Kidney (tissue), 14 donors: ENCODE data around the gene TRIM8. TPM values are rescaled to one million over a fixed set of nuclear protein-coding genes. Genes with fewer than 3 reads are reported as not detected.

Experiments used
- DNase-seq, 5 donors: peaks; one replicate each; pipeline ENCODE4 v3.0.0-alpha.2; 2013 to 2020
- FAIRE-seq: peaks from 2 replicates; lab custom pipeline; 2012; peaks lifted over from hg19 to GRCh38; lab: Jason Lieb, UNC
- H3K27ac ChIP-seq, 2 donors: one replicate each; pipeline ENCODE4 v1.7.0; 2013; ENCODE audit warnings: low read depth in 2 of 2, low read length in 2 of 2, inconsistent platforms in 1 of 2
- H3K27me3 ChIP-seq: one replicate; pipeline ENCODE4 v1.7.1; 2013; ENCODE audit warnings: low read length, inconsistent platforms; ENCODE audit not compliant: control insufficient read depth, insufficient read depth
- H3K36me3 ChIP-seq, 3 donors: one replicate each; pipeline versions ENCODE4 v1.7.0 to v1.7.1; 2013; ENCODE audit warnings: low read length in 3 of 3, control low read depth in 1 of 3, inconsistent platforms in 1 of 3; ENCODE audit not compliant: insufficient read depth in 3 of 3, control insufficient read depth in 2 of 3
- H3K4me1 ChIP-seq, 3 donors: one replicate each; pipeline versions ENCODE4 v1.7.0 to v1.7.1; 2013; ENCODE audit warnings: low read length in 3 of 3, inconsistent platforms in 1 of 3, low read depth in 1 of 3; ENCODE audit not compliant: control insufficient read depth in 2 of 3, insufficient read depth in 2 of 3
- H3K4me3 ChIP-seq, 3 donors: one replicate each; pipeline versions ENCODE4 v1.7.0 to v1.8.1; 2013; ENCODE audit warnings: low read length in 3 of 3, control low read depth in 1 of 3, inconsistent platforms in 1 of 3
- H3K9ac ChIP-seq, 3 donors: one replicate each; pipeline versions ENCODE4 v1.7.0 to v1.7.1; 2013; ENCODE audit warnings: low read length in 3 of 3, control low read depth in 1 of 3, inconsistent platforms in 1 of 3
- H3K9me3 ChIP-seq, 3 donors: one replicate each; pipeline versions ENCODE4 v1.7.0 to v1.7.1; 2013; ENCODE audit warnings: low read length in 3 of 3, control low read depth in 1 of 3, inconsistent platforms in 1 of 3; ENCODE audit not compliant: control insufficient read depth in 2 of 3, insufficient read depth in 1 of 3
- intact Hi-C: fragments of 100-400 bp; cut with DNase I; formaldehyde crosslinking; loops from one replicate; pipeline ENCODE4 v1.11.1; 2022
- polyA plus RNA-seq: library from polyadenylated mRNA; stranded (reverse); fragments of 350-450 nt; fragmentation: Illumina TruSeq; extraction: RNeasy Lipid Tissue Mini Kit (QIAGEN cat#74804); gene quantifications from one replicate; pipeline ENCODE4 v1.2.3, GENCODE V29; 2014; ENCODE audit warnings: low read depth, low replicate concordance; ENCODE audit not compliant: insufficient read depth
- total RNA-seq: library from RNA; stranded (reverse); fragmentation: NEBNext Ultra II Directional; extraction: Animal tissue kit (Norgen Biotek cat#: 25700); gene quantifications from one replicate; pipeline ENCODE4 v1.2.1, GENCODE V29; 2021
- TF ChIP-seq, protein P1 (sequence below): IDR thresholded peaks from 3 replicates; pipeline ENCODE4 v1.5.1; 2012; ENCODE audit warnings: mild to moderate bottlenecking, moderate library complexity, borderline replicate concordance; ENCODE audit not compliant: insufficient read depth; ENCODE audit errors: extremely low read depth
- donor health status: control.
- donor health status: control.
- donor health status: control.
- donor health status: control.
- donor health status: control.
- donor health status: DM: yes; HTN: yes; CAD: no.
- donor health status: Normal renal cell carcinoma (clear cell type).

TRIM8 gene
- total and polyA plus RNA-seq, 2 donors from 2014 or later: 160 to 198 TPM

DNA sequence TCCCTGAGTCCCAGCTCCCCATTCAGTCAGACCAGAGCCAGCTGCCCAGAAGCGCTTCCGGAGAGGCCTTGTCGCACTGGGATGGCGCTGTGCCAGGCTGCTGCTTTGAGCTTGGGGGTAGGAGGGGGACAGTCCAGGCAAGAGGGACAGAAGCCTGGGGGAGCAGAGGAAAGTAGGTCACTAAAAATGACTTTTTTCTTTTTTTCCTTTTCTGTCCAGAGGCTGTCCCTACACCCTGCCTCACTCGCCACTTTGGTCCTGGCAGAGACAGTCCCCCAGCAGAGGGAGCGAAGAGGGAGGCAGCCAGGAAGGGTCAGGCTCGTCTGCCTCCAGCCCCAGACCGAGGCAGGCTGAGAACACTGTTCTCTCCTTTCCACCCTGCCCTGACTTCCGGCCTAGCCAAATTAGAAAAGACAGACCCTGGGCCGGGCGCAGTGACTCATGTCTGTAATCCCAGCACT is 15.8 kb upstream of the TRIM8 start:
- Histone ChIP-seq H3K36me3 (peaks cover 0 to 6% (median 5%) of the 10 kb centered on the region in 3 donors), H3K4me1 (peaks cover 10 to 53% (median 34%) of the 10 kb centered on the region in 3 donors), H3K27ac (peak overlapping the region; percentile 90 to 91), H3K27me3 (no peaks in the 10 kb centered on the region), H3K4me3 (no peak overlapping the region), H3K9ac (peak overlapping the region in 1 of 3 donors; percentile 43), H3K9me3 (no peaks in the 10 kb centered on the region)
- intact Hi-C loops: no loop called here
- TF ChIP-seq, protein P1, sequence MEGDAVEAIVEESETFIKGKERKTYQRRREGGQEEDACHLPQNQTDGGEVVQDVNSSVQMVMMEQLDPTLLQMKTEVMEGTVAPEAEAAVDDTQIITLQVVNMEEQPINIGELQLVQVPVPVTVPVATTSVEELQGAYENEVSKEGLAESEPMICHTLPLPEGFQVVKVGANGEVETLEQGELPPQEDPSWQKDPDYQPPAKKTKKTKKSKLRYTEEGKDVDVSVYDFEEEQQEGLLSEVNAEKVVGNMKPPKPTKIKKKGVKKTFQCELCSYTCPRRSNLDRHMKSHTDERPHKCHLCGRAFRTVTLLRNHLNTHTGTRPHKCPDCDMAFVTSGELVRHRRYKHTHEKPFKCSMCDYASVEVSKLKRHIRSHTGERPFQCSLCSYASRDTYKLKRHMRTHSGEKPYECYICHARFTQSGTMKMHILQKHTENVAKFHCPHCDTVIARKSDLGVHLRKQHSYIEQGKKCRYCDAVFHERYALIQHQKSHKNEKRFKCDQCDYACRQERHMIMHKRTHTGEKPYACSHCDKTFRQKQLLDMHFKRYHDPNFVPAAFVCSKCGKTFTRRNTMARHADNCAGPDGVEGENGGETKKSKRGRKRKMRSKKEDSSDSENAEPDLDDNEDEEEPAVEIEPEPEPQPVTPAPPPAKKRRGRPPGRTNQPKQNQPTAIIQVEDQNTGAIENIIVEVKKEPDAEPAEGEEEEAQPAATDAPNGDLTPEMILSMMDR: no peak
- FAIRE-seq: no peak
- peak in 3 of 5 donors; percentile 53 to 94 (median 73) for DNase-seq

- intact Hi-C loops: no loop called here
- H3K4me1 ChIP-seq: peaks cover 10 to 53% (median 29%) of the 10 kb centered on the region in 3 donors
- FAIRE-seq (no peak), DNase-seq (peak; percentile 81 to 93 (median 88))
- peaks cover 0 to 6% (median 5%) of the 10 kb centered on the region in 3 donors for H3K36me3 ChIP-seq
- TF ChIP-seq, protein P1: no peak
- no peaks in the 10 kb centered on the region for H3K9me3 ChIP-seq
- H3K27me3 ChIP-seq: no peaks in the 10 kb centered on the region
- no peak overlapping the region for H3K9ac ChIP-seq
- no peak overlapping the region for H3K4me3 ChIP-seq
- H3K27ac ChIP-seq: peak overlapping the region; percentile 3 to 32
Measured at GRCh38 chr10:102629661-102630614, 14.3 kb upstream of the TRIM8 start.

DNA sequence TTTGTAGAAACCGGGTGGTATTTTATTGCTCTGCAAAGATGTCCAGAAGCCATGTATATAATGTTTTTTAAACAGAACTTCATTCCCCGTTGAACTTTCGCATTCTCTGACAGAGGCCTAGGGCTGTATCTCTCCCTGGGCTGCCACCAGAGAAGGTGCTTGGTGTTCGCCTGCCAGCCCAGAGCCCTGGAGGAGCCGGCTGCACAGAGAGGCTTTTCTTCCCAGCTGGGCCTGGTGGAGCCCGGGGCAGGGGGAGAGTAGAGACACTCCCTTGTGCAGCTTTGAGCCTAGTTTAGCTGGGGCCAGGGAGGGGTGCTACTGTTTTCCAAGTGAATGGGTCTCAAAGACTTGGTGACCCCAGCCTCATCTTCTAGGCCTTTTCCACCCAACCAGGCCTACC is 13.6 kb upstream of the TRIM8 start:
- TF ChIP-seq, protein P1: no peak
- Histone ChIP-seq H3K9ac (no peak overlapping the region), H3K36me3 (peaks cover 0 to 6% (median 5%) of the 10 kb centered on the region in 3 donors), H3K9me3 (no peaks in the 10 kb centered on the region), H3K27ac (no peak overlapping the region), H3K27me3 (no peaks in the 10 kb centered on the region), H3K4me3 (no peak overlapping the region), H3K4me1 (peaks cover 6 to 46% (median 23%) of the 10 kb centered on the region in 3 donors)
- DNase-seq (peak in 2 of 5 donors; percentile 39 to 42), FAIRE-seq (no peak)
- intact Hi-C loops: no loop called here
